GM23338 (cell line): Measurements from ENCODE around the gene CFI.

Experiments
- CTCF ChIP-seq, 2 experiments: fragments of 200-600 bp in 1 of 2; sonication (generic) in 1 of 2; conservative IDR thresholded peaks; 2 replicates each; pipeline versions ENCODE4 v1.5.1 to v1.6.1; 2016 to 2017; ENCODE audit warnings: antibody characterized with exemption in 2 of 2, low read depth in 2 of 2, mild to moderate bottlenecking in 2 of 2, moderate library complexity in 1 of 2
- EZH2 ChIP-seq: fragments of 200-600 bp; sonication (generic); IDR thresholded peaks from one replicate; pipeline ENCODE4 v1.8.0; 2017; ENCODE audit warnings: antibody characterized with exemption, mild to moderate bottlenecking, low read depth; ENCODE audit not compliant: unreplicated experiment
- POLR2AphosphoS5 ChIP-seq: IDR thresholded peaks from 2 replicates; pipeline ENCODE4 v1.6.1; 2016; ENCODE audit warnings: antibody characterized with exemption, low read depth

DNA sequence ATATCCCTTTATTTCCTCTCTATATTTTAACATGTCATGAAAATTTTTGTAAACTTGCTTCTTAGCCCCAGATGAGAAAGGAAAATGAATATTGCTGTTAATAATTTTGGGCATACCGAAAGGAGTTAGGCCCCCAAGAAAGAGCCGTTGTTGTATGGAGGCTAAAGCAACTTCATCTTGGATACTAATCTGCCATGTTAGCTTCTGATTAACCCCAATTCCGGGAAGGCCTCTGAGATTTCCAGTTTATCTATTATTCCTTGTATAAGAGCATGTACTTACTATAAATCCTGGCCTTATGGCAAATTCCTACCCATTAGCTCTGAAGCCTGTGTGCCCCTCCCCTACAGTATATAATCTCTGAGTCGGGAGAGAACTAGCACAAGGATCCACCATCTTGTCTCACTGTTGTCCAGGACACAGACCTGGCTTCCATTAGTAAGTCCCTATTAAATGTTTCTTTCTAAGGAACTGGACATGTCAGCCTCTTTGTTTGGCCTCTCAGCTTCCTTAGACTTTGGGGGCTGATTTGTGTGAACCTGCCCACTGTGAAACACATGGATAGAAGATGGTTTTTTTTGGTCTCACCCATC, 51.1 kb downstream of the CFI start:
- no peak for TF ChIP-seq CTCF (conservative IDR thresholded peaks at IDR 0.05; ENCODE audit: low read depth in 2 of 2)
- no peak for TF ChIP-seq POLR2AphosphoS5
- TF ChIP-seq EZH2: no peak
